GM21515 (cell line): ENCODE results near the gene CDCP2.
"Not testable (repeated sequence)": the region's sequence is repeated elsewhere in the genome, so short reads cannot be mapped to it uniquely, and the experiment has no call there.

Experiments
- ATAC-seq: cut with Tn5 transposase; IDR thresholded peaks from one replicate; pipeline ENCODE4 v1.9.1; 2021; ENCODE audit not compliant: unreplicated experiment

Gene CDCP2

GRCh38 chr1:54094730-54095105 is 58.1 kb downstream of the CDCP2 start:
- not testable (repeated sequence) for ATAC-seq

GRCh38 chr1:54094001-54094729 is 58.6 kb downstream of the CDCP2 start:
- ATAC-seq, result no peak

- no peak for ATAC-seq
Measured at GRCh38 chr1:54091666-54092065, 61.1 kb downstream of the CDCP2 start.

- no peak for ATAC-seq
Measured at GRCh38 chr1:54088385-54088784, 64.4 kb downstream of the CDCP2 start.

GRCh38 chr1:54086754-54087153 is 66.0 kb downstream of the CDCP2 start:
- ATAC-seq, result no peak

GRCh38 chr1:54084794-54085193 is 68.0 kb downstream of the CDCP2 start:
- ATAC-seq, result no peak
